ENCODE data around the gene CCNY.
A peak's percentile ranks its signal among the peaks of the same experiment; 100 is the strongest.

The CCNY gene

GRCh38 chr10:35336921-35337823 is 863 bp downstream of the CCNY start:
- TF ChIP-seq CTCF (IDR thresholded peaks at IDR 0.05; ENCODE audit: insufficient read depth, low read length, missing control alignments), result no peak
- POLR2A ChIA-PET, result no interaction called here
- no peak for DNase-seq (ENCODE audit: low read depth, low spot score)
- peak overlapping the region; percentile 81 for H3K4me3 ChIP-seq (ENCODE audit: low read depth, low read length)
- CTCF ChIA-PET, result interaction anchor here (0.8 to 1.4 kb wide), 3 partner anchors 14 to 226 kb away, joined by 3 read pairs; no protein-coding TSS in a partner anchor

DNA sequence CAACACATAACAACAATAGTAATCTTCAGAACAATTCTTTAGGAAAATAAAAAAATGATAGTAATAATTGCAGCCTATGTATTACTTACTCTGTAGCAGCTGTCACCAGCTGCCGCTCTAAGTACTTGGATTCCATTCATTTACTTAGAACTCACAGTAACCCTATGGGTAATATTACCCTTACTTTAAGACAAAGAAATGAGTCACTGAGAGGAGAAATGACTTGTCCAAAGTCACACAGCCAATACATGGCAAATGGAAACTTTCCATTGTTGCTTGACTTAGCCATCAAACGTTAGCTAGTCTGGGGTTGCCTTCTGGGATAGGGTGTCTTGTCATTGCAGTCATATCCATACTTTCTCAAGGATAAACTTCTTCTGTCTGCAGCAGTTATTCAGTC is 3.6 kb downstream of the CCNY start:
- POLR2A ChIA-PET, result no interaction called here
- no peak for TF ChIP-seq CTCF (IDR thresholded peaks at IDR 0.05; ENCODE audit: insufficient read depth, low read length, missing control alignments)
- no peak overlapping the region for H3K4me3 ChIP-seq (ENCODE audit: low read depth, low read length)
- CTCF ChIA-PET, result interaction anchor here (1.3 kb wide), 1 partner anchor 17 kb away, joined by 4 read pairs; no protein-coding TSS in a partner anchor
- no peak for DNase-seq (ENCODE audit: low read depth, low spot score)

- ChIA-PET POLR2A (interaction anchor here (0.8 kb wide), 1 partner anchor 13 kb away, joined by 4 read pairs; no protein-coding TSS in a partner anchor), CTCF (interaction anchor here (0.7 to 1.3 kb wide), 2 partner anchors 9 to 16 kb away, joined by 3 to 4 read pairs; no protein-coding TSS in a partner anchor)
- DNase-seq (ENCODE audit: low read depth, low spot score), result no peak
- TF ChIP-seq CTCF (IDR thresholded peaks at IDR 0.05; ENCODE audit: insufficient read depth, low read length, missing control alignments), result no peak
- no peak overlapping the region for H3K4me3 ChIP-seq (ENCODE audit: low read depth, low read length)
Measured at GRCh38 chr10:35340975-35341374, 4.7 kb downstream of the CCNY start.

DNA sequence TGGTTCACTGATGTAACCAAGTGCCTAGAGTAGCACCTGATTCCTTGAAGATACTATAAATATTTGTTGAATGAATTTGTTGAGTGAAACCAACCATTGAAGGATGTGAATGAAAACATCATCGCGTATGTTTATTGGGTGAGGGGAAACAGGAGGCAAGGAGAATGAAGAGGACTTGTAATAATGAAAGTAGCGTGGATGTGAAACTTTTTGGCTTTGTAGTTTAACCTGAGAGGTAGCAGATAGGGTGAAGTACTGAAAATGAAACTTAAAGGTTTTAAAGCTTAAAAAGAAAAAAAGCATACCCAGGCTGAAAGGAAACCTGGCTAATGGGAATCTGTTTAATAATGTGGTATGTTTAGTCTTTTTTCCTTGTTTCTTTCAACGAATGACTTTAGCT is 5.2 kb downstream of the CCNY start:
- TF ChIP-seq CTCF (IDR thresholded peaks at IDR 0.05; ENCODE audit: insufficient read depth, low read length, missing control alignments), result no peak
- H3K4me3 ChIP-seq (ENCODE audit: low read depth, low read length), result no peak overlapping the region
- ChIA-PET POLR2A (interaction anchor here (0.8 kb wide), 1 partner anchor 12 kb away, joined by 4 read pairs; no protein-coding TSS in a partner anchor), CTCF (interaction anchor here (0.7 to 1.3 kb wide), 2 partner anchors 9 to 16 kb away, joined by 3 to 4 read pairs; no protein-coding TSS in a partner anchor)
- DNase-seq (ENCODE audit: low read depth, low spot score), result no peak

DNA sequence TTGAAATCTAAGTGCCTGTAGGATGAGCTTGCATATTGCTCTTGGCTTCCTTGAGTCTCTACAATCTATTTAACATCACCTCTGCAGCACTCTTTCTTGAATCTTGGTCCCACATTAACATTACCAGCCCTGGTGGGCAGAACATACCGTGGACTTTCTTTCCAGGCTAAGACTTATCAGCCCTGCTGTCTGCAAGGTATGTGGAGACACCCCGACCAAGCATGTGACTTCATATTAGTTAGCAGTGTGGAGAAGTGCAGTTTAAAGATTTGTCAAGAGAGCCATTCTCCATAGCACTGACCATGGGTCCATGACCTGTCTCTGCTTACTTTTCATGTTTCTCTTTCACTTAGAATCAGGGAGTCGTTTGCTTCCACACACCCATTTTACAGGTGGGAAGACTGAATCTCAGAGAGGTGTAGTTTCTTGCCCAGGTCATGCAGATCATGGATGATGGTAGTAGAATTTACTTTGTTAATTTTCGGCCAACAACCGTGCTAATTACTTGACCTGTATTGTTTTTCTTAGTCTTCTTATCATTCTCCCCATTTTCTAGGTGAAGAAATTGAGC is 6.0 kb downstream of the CCNY start:
- POLR2A ChIA-PET, result no interaction called here
- no peak for TF ChIP-seq CTCF (IDR thresholded peaks at IDR 0.05; ENCODE audit: insufficient read depth, low read length, missing control alignments)
- no peak for DNase-seq (ENCODE audit: low read depth, low spot score)
- no peak overlapping the region for H3K4me3 ChIP-seq (ENCODE audit: low read depth, low read length)
- CTCF ChIA-PET, result no interaction called here

- no peak for TF ChIP-seq CTCF (IDR thresholded peaks at IDR 0.05; ENCODE audit: insufficient read depth, low read length, missing control alignments)
- ChIA-PET CTCF (no interaction called here), POLR2A (interaction anchor here (0.6 kb wide), 1 partner anchor 94 kb away, joined by 3 read pairs; no protein-coding TSS in a partner anchor)
- DNase-seq (ENCODE audit: low read depth, low spot score), result no peak
- H3K4me3 ChIP-seq (ENCODE audit: low read depth, low read length), result no peak overlapping the region
Measured at GRCh38 chr10:35343739-35344138, 7.4 kb downstream of the CCNY start.
